ENCODE results near the gene LINGO3. TPM values are rescaled to one million over a fixed set of nuclear protein-coding genes. Genes with fewer than 3 reads are reported as not detected.

The LINGO3 gene
- total and polyA plus RNA-seq, 2 donors (not counting 1 experiment from before 2014, with no cell fraction given) = 1.1 to 3.9 TPM

- 39% methylated on average over 26 of the region's 28 CpGs for WGBS (ENCODE audit: insufficient coverage)
- H3K4me3 Mint-ChIP-seq = no peak overlapping the region
These were observed 5.0 kb upstream of the LINGO3 start for GRCh38 chr19:2312820-2313501.

More at GRCh38 chr19:2312820-2313501, 5.0 kb upstream of the LINGO3 start:
- H3K4me2 ChIP-seq (replicated peaks; ENCODE audit: low read depth, low read length, poor library complexity, severe bottlenecking) = peak overlapping the region; percentile 44
- H3K27me3 ChIP-seq (replicated peaks in 1 of 4; ENCODE audit: control extremely low read depth in 1 of 4, control insufficient read depth in 3 of 4, insufficient read depth in 4 of 4, low read length in 3 of 4) = peaks cover 0 to 32% (median 12%) of the 10 kb centered on the region in 4 experiments
- Mint-ChIP-seq H3K27me3 (peaks cover 8% of the 10 kb centered on the region), H3K9me3 (ENCODE audit: insufficient read depth) (peaks cover 3% of the 10 kb centered on the region), H3K4me1 (peaks cover 41% of the 10 kb centered on the region), H3K27ac (no peak overlapping the region)
- H3K4me3 ChIP-seq (ENCODE audit: control extremely low read depth in 1 of 5, extremely low read depth in 1 of 5, insufficient read depth in 1 of 5, low read depth in 2 of 5, low read length in 4 of 5) = no peak overlapping the region
- H3K27ac ChIP-seq (ENCODE audit: low read length in 2 of 2) = no peak overlapping the region
- ATAC-seq (ENCODE audit: low read depth) (no peak), DNase-seq (no peak)
- H2AFZ ChIP-seq (ENCODE audit: insufficient read depth, low read depth, low read length, poor library complexity, severe bottlenecking) = peak overlapping the region; percentile 22
- intact Hi-C loops (cut with micrococcal nuclease) = loop anchor here (10.0 kb wide), 1 partner anchor 158 kb away; the partner anchor contains the start of gene AP3D1
- no peaks in the 10 kb centered on the region for H4K20me1 ChIP-seq (ENCODE audit: control insufficient read depth, insufficient read depth, low read length, poor library complexity, severe bottlenecking)
- TF ChIP-seq EZH2 (IDR thresholded peaks at IDR 0.05; ENCODE audit: borderline replicate concordance, insufficient read depth, low read depth, low read length, poor library complexity, severe bottlenecking) = no peak
- no peak for TF ChIP-seq CTCF (IDR thresholded peaks at IDR 0.05)
- POLR2A ChIA-PET = interaction anchor here (0.6 to 2.2 kb wide), 2 partner anchors 18 to 35 kb away, joined by 3 to 8 read pairs; no protein-coding TSS in a partner anchor
- H3K9me3 ChIP-seq (ENCODE audit: control extremely low read depth in 1 of 3, control insufficient read depth in 2 of 3, insufficient read depth in 1 of 3, low read length in 2 of 3) = peaks cover 3 to 20% (median 8%) of the 10 kb centered on the region in 3 donors
- no peak overlapping the region for H3K9ac ChIP-seq (ENCODE audit: low read length)
- CTCF ChIA-PET = interaction anchor here (1.8 kb wide), 1 partner anchor 24 kb away, joined by 6 read pairs; no protein-coding TSS in a partner anchor
- peaks cover 4% of the 10 kb centered on the region for H3K79me2 ChIP-seq (ENCODE audit: control insufficient read depth, insufficient read depth, low read length)
- no peaks in the 10 kb centered on the region for H3K36me3 ChIP-seq (replicated peaks in 1 of 2; ENCODE audit: control extremely low read depth in 1 of 2, control insufficient read depth in 1 of 2, extremely low read depth in 1 of 2, insufficient read depth in 2 of 2, low read length in 1 of 2)
- H3K4me1 ChIP-seq (ENCODE audit: control insufficient read depth in 2 of 2, insufficient read depth in 2 of 2, low read length in 2 of 2) = peaks cover 39 to 42% of the 10 kb centered on the region in 2 donors
